ENCODE data around the gene CEP128.

DNA sequence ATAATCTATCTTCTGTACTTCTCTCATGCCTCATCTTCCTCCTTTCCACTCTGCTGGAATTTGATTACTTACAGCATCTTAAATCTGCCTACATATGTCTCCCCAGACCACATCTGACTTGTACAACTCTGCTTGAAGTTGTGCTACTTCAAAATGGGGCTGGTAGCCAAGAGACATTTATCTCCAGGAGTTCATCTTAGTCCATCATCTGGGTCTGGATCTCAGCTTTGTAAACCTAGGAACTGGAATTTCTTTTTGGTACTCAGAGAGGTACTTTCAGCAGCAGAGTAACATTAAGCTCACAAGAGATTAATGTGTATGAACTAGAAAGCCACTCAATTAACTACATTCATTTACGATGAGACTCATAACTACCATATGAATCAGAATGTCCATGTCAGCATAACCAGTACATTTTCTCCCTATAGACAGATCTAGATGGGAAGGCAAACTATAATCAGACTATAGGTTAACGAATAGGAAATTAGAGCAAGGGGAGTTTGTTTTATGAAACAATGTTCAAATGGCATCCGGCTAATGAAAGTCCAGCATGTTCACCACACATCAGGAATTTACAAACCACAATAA is 178.8 kb downstream of the CEP128 start:
- TF ChIP-seq, protein P1, sequence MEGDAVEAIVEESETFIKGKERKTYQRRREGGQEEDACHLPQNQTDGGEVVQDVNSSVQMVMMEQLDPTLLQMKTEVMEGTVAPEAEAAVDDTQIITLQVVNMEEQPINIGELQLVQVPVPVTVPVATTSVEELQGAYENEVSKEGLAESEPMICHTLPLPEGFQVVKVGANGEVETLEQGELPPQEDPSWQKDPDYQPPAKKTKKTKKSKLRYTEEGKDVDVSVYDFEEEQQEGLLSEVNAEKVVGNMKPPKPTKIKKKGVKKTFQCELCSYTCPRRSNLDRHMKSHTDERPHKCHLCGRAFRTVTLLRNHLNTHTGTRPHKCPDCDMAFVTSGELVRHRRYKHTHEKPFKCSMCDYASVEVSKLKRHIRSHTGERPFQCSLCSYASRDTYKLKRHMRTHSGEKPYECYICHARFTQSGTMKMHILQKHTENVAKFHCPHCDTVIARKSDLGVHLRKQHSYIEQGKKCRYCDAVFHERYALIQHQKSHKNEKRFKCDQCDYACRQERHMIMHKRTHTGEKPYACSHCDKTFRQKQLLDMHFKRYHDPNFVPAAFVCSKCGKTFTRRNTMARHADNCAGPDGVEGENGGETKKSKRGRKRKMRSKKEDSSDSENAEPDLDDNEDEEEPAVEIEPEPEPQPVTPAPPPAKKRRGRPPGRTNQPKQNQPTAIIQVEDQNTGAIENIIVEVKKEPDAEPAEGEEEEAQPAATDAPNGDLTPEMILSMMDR (IDR thresholded peaks at IDR 0.05): no peak
- TF ChIP-seq POLR2A (IDR thresholded peaks at IDR 0.05; ENCODE audit: low read depth): no peak
- no peak for TF ChIP-seq EP300 (IDR thresholded peaks at IDR 0.05)
- no peak for TF ChIP-seq POLR2AphosphoS5 (IDR thresholded peaks at IDR 0.05)
